ENCODE results near the gene RALGAPA2. TPM values are rescaled to one million over a fixed set of nuclear protein-coding genes. Genes with fewer than 3 reads are reported as not detected.
A peak's percentile ranks its signal among the peaks of the same experiment; 100 is the strongest.

The RALGAPA2 gene
- total and polyA plus RNA-seq, 2 of the 13 experiments (the other 11 are each of a cell fraction or from before 2014, with no cell fraction given): 13.8 to 17.7 TPM

DNA sequence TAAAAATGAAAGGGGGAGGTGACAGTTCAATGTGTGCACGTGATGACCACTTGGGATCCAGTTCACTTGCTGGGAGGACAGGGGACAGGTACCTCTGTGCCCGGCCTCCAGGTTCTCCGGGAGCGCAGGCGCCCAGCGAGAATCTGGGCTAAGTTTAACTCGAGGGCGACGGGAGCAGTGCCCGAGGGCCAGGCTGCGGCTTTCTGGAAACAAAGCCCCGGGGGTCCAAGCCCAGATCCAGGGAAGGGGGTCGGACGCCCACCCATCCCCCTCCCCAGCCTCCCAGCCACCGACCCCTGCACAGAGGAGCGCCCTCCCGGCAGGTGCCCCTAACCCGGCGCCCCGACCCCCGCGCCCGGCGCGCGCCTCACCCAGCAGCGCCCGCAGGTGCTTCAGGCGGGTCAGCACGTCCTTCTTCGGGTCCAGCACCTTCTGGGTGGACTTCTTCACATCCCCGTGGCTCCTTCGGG lies 405 bp downstream of the RALGAPA2 start (continued):
- TF ChIP-seq SATB2 (CRISPR knock-in tag; IDR thresholded peaks at IDR 0.05): no peak
- no peak for TF ChIP-seq KDM4B (CRISPR knock-in tag; IDR thresholded peaks at IDR 0.05)
- no peak for TF ChIP-seq ZSCAN21 (CRISPR knock-in tag; IDR thresholded peaks at IDR 0.05; ENCODE audit: borderline replicate concordance)
- TF ChIP-seq ZNF331 (CRISPR knock-in tag; IDR thresholded peaks at IDR 0.05): no peak
- no peak for TF ChIP-seq MTA3 (CRISPR knock-in tag; IDR thresholded peaks at IDR 0.05)
- peak; percentile 72; the same call in 1 of the 2 replicates for TF ChIP-seq ZBTB7A (CRISPR knock-in tag; IDR thresholded peaks at IDR 0.05)
- TF ChIP-seq ZNF816 (CRISPR knock-in tag; IDR thresholded peaks at IDR 0.05; ENCODE audit: borderline replicate concordance): no peak
- TF ChIP-seq, protein P1, sequence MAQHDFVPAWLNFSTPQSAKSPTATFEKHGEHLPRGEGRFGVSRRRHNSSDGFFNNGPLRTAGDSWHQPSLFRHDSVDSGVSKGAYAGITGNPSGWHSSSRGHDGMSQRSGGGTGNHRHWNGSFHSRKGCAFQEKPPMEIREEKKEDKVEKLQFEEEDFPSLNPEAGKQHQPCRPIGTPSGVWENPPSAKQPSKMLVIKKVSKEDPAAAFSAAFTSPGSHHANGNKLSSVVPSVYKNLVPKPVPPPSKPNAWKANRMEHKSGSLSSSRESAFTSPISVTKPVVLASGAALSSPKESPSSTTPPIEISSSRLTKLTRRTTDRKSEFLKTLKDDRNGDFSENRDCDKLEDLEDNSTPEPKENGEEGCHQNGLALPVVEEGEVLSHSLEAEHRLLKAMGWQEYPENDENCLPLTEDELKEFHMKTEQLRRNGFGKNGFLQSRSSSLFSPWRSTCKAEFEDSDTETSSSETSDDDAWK (CRISPR knock-in tag; IDR thresholded peaks at IDR 0.05): no peak
- TF ChIP-seq HOXD1 (CRISPR knock-in tag; IDR thresholded peaks at IDR 0.05): no peak; the same call in 1 of the 2 replicates
- TF ChIP-seq ZC3H4 (CRISPR knock-in tag; IDR thresholded peaks at IDR 0.05; ENCODE audit: borderline replicate concordance): no peak
- TF ChIP-seq, protein P2, sequence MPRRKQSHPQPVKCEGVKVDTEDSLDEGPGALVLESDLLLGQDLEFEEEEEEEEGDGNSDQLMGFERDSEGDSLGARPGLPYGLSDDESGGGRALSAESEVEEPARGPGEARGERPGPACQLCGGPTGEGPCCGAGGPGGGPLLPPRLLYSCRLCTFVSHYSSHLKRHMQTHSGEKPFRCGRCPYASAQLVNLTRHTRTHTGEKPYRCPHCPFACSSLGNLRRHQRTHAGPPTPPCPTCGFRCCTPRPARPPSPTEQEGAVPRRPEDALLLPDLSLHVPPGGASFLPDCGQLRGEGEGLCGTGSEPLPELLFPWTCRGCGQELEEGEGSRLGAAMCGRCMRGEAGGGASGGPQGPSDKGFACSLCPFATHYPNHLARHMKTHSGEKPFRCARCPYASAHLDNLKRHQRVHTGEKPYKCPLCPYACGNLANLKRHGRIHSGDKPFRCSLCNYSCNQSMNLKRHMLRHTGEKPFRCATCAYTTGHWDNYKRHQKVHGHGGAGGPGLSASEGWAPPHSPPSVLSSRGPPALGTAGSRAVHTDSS (CRISPR knock-in tag; conservative IDR thresholded peaks at IDR 0.05): no peak
- 0 out of 2 replicates have a peak, but pooled peaks have one; percentile 50 for TF ChIP-seq ZFP41 (CRISPR knock-in tag; IDR thresholded peaks at IDR 0.05; ENCODE audit: borderline replicate concordance)
- no peak for TF ChIP-seq ASH2L (IDR thresholded peaks at IDR 0.05; ENCODE audit: insufficient read length, low read depth, low read length)
- TF ChIP-seq KMT2B (CRISPR knock-in tag; IDR thresholded peaks at IDR 0.05): no peak
- TF ChIP-seq, protein P3, sequence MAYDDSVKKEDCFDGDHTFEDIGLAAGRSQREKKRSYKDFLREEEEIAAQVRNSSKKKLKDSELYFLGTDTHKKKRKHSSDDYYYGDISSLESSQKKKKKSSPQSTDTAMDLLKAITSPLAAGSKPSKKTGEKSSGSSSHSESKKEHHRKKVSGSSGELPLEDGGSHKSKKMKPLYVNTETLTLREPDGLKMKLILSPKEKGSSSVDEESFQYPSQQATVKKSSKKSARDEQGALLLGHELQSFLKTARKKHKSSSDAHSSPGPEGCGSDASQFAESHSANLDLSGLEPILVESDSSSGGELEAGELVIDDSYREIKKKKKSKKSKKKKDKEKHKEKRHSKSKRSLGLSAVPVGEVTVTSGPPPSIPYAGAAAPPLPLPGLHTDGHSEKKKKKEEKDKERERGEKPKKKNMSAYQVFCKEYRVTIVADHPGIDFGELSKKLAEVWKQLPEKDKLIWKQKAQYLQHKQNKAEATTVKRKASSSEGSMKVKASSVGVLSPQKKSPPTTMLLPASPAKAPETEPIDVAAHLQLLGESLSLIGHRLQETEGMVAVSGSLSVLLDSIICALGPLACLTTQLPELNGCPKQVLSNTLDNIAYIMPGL (CRISPR knock-in tag; IDR thresholded peaks at IDR 0.05; ENCODE audit: borderline replicate concordance in 1 of 2, low read depth in 1 of 2): no peak
- no peak; the same call in 1 of the 2 replicates for TF ChIP-seq ZNF333 (CRISPR knock-in tag; IDR thresholded peaks at IDR 0.05; ENCODE audit: borderline replicate concordance)
- no peak for TF ChIP-seq ZNF878 (CRISPR knock-in tag; IDR thresholded peaks at IDR 0.05)
- TF ChIP-seq, protein P4, sequence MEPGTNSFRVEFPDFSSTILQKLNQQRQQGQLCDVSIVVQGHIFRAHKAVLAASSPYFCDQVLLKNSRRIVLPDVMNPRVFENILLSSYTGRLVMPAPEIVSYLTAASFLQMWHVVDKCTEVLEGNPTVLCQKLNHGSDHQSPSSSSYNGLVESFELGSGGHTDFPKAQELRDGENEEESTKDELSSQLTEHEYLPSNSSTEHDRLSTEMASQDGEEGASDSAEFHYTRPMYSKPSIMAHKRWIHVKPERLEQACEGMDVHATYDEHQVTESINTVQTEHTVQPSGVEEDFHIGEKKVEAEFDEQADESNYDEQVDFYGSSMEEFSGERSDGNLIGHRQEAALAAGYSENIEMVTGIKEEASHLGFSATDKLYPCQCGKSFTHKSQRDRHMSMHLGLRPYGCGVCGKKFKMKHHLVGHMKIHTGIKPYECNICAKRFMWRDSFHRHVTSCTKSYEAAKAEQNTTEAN (CRISPR knock-in tag; conservative IDR thresholded peaks at IDR 0.05): no peak
- no peak for TF ChIP-seq ZNF775 (CRISPR knock-in tag; IDR thresholded peaks at IDR 0.05; ENCODE audit: borderline replicate concordance)
- TF ChIP-seq, protein P5, sequence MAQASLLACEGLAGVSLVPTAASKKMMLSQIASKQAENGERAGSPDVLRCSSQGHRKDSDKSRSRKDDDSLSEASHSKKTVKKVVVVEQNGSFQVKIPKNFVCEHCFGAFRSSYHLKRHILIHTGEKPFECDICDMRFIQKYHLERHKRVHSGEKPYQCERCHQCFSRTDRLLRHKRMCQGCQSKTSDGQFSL (CRISPR knock-in tag; IDR thresholded peaks at IDR 0.05): no peak
- TF ChIP-seq MXI1 (IDR thresholded peaks at IDR 0.05; ENCODE audit: borderline replicate concordance, low read depth, low read length): no peak
- no peak for TF ChIP-seq HOXA3 (CRISPR knock-in tag; IDR thresholded peaks at IDR 0.05)
- TF ChIP-seq, protein P6, sequence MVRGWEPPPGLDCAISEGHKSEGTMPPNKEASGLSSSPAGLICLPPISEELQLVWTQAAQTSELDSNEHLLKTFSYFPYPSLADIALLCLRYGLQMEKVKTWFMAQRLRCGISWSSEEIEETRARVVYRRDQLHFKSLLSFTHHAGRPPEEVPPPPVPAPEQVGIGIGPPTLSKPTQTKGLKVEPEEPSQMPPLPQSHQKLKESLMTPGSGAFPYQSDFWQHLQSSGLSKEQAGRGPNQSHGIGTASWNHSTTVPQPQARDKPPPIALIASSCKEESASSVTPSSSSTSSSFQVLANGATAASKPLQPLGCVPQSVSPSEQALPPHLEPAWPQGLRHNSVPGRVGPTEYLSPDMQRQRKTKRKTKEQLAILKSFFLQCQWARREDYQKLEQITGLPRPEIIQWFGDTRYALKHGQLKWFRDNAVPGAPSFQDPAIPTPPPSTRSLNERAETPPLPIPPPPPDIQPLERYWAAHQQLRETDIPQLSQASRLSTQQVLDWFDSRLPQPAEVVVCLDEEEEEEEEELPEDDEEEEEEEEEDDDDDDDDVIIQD (CRISPR knock-in tag; IDR thresholded peaks at IDR 0.05; ENCODE audit: low read depth): no peak

Data from HepG2 (cell line).